KG1 (cell line): ENCODE data around the gene FRY.

ENCODE experiments used
- DNase-seq: peaks from one replicate; lab custom pipeline; 2025; lab: John Stamatoyannopoulos, UW

The FRY gene

DNA sequence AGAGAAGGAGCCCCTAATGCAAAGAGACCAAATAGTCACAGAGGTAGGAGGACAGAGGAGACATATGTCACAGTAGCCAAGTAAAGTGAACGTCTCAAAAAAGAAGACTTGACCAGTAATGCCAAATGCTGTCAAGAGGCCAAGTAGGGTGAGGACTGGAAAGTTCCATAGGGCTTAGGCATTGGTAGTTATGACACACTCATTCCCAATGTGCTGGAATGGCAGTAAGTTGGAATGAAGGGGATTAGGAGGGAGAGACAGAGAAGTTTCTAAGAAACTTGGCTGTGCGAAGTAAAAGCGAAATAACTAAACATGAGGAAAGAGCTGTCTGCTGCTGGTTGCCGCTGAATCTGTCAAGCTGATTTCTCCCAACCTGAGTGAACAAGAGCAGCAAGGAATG, 14.9 kb upstream of the FRY start:
- no peak for DNase-seq

DNA sequence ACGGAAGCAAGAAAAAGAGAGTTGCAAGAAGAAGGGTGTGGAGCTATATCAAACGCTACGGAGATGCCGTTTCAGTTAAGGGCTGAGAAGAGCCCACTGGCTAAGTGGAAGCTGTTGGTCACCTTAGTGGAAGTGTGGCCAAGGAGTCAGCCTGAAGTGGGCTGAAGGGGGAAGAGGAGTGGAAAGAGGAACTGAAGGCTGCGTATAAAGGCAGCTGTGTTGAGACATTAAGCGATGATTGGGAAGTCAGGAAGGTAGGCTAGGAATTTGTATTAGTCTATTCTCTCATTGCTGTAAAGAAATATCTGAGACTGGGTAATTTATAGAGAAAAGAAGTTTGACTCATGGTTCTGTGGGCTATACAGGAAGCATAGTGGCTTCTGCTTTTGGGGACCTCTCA, 14.1 kb upstream of the FRY start:
- DNase-seq, result no peak

DNA sequence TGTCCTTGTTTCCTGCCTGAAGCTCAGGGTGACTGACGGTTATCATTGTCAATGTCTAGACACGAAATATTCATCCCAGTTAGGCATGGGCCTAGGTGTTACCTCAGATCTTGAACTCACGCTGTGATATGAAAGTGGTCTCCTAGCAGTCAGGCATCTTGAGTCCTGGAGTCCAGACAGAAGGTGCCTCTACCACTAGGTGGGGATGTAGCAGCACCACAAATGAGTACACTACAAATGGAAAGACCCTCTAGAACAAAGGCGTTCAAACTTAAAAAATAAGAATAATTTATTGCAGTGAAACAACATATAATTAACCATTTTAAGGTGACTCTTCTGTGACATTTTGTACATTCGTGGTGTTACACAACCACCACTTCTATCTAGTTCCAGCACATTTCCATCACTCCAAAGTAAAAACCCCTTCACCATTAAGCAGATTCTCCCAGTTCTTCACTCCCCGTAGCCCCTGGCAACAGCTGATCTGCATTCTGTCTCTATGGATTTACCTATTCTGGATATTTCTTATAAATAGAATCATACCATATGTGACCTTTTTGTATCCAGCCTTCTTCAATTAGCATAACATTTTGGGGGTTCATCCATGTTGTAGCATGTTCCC, 11.9 kb upstream of the FRY start:
- DNase-seq, result peak; percentile 50

DNA sequence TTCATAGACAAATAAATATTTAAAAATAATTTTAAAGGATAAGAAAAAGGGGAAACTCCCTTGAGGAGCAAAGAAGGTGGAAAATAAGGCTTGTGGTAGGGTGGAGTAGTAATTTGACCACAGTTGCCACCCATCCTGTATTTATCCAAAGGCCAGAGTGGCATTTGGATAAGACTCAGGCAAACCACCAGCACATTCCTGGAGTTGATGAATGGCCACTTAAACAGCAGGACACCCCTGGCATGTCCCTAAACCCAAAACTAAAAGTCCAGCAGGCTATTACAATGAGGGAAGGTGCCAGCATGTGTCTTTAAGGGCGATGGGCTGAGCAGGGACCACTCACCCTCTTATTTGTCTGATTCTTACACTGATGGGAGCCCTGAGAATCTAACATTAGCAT, 9.8 kb upstream of the FRY start:
- no peak for DNase-seq

DNA sequence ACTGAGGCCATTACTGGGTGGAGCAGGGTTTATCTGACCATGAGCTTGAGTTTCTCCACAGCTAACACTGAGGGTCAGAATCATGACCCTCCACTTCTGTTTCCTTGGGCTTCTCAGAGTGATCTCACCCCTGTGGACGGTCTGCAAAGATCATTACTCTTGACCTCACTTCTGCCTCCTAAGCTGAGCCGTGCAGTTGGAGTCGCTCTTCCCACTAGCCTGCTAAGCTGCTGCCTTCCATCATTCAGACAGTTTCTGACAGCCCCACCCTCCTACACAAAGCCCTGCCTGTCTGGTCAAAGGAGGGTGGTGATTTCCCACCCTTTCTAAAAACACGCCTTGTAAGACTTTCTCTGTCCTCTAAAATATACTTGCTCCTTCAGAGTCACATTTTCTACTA, 9.3 kb upstream of the FRY start:
- DNase-seq, result no peak

DNA sequence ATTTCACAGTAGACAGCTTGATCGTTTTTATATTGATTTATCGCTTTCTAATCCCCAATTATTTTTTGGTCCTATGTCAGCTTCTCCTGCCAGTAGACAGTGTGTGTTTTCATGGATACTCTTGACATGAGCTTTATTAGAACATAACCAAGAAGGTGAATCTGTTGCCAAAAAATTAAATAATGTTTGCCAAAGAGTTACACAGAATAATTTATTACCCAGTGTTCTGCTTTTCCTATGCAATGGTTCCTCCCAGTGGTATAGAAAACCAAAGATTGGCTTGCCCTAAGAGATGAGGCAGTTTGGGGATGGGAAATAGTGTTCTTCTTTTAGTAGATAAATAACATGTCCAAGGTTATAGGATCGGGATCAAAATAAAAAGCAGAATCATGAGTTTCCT, 8.5 kb upstream of the FRY start:
- DNase-seq, result no peak

DNA sequence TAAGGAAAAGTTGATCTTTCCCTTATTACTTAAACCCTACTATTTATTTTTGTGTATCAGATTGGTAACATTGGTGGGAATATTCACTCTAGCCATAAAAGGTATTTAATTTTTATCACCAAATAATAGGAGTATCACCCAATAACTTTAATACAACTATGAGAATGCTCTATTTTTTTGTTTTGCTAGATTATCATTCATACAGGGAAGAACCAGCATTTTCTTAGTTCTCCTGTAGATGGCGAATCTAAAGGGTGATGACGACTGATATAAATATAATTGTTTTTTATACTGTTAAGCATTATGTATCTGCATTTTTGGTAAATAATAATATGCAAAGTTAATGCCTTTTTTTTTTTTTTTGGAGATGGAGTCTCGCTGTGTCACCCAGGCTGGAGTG, 7.9 kb upstream of the FRY start:
- no peak for DNase-seq

DNA sequence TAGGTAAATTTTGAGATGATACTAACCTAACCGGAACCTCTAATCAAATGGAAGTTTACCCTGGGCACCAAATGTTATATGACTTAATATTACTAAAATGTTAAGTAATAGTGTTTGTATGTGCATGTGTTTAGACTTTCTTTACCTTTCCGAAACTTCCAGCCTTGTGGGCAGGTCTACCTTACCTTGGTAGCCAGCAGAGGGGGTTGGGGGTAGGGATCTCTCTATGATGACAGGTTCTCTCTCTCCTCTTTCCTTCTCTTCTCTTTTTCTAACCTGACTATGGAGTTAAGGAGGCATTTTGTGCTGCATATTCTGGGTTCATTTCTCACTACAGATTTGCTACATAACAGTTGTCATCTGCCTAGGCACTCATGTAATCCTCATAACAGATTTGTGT, 6.8 kb upstream of the FRY start:
- DNase-seq, result no peak

DNA sequence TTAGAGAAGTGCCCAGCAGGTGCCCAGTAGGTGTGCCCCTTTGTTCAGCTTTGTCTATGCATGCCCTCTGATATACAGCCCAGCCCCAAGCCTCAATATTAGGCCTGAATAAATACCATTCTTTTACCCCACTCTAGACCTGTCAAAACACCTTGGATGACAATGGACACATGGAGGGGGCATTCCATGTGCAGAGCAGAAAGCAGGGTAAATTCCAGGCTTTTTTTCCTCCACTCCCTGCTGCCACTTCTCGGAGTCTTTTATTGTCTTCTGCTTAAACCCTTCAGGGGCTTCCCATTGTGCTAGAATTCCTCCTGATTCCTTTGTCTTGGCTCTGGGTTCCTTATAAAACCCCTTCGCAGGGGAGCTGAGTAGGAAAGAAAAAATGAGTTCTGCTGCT, 5.8 kb upstream of the FRY start:
- no peak for DNase-seq

DNA sequence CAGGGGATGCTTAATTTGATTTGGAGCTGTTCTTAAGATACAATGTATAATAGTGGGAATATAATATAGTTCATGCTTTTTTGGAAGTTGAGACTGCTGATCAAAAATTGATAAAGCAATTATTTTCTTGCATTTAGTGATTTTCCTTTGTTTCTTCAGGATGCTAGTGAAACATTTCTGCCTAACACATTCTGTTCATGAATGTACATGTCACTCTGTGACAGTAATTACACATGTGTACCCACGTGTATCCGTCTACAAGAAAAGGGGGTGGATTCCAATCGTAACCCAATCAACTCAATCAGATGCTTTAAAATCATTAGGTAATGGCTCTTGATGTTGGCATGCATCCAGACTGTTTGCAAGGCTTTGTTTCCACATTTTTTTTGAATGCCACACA, 5.0 kb upstream of the FRY start:
- DNase-seq, result no peak

DNA sequence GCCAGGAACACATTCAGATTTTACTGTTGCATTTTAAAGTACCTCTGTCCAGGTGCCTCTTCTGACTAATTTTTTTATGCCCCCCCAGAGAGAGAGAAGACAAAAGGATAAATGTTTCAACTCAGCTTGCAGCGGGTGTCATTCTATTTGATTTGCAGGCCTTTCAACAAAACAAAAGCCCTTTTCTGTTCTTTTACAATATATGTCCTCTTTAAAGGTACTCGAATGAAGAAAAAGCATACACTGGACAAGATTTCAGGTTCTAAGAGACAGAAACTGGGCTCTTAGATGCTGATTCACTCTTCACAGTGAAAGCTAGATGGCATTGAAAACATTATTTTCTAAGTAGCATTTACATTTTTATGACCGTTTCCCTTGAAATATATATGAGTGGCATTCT, 2.9 kb upstream of the FRY start:
- DNase-seq, result no peak

DNA sequence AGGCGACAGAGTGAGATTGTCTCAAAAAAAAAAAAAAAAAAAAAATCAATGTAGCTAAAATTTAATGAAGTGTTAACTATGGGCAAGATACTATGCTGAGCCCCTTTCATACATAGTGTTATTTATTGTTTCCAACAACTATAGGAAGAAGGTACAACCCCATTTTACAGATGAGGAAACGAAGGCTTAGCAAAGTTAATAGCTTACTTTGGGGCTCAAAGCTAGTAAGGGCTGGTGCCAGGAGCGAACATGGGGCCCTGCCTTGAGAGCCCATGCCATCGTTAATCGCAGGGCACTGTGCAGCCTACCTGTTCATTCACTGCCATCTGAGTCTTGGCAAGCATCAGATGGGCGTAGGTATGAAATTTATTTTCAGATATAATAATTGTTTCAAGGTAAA, 1.9 kb upstream of the FRY start:
- DNase-seq, result no peak

DNA sequence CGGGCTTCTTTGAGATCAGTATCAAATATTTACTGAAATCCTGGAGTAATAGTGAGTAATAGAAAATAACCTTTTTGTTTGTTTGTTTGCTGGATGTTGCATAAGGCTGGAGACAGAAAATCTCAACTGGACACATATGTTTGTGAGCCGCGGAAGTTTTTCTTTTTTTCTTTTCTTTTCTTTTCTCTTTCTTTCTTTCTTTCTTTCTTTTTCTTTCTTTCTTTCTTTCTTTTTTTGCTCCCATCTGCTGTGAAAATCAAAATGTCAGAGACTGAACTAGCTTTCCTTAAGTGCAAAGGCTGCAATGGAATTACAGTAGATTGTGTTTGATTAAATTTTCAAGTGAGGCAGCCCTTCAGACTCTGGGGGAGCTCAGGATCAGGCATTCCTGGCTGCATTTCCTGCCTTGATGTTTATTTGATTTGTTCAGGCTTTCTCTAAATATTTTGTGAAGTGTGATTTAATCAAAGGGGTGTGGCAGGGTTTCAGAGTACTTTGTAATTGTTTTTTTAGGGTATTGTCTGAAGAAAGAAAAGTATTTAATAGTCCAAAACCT, 319 bp downstream of the FRY start:
- DNase-seq, result no peak

DNA sequence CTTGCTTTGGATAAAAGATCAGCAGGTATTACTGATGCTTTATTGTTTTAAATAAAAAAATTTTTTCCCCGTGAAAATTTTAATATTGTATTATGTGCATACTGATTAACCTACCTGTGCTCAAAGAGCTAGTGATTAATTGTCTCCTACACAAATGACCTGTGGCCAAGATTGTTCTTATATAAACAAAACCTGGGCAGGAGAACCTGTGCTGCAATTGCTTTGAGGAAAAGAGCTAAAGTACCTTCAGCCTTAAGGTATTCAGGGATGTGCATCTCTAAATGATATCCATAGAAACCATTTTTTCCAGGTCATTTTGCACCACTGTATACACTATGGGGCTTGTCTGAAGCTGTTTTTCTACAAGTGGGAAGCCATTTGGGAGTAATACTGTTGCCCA, 1.2 kb downstream of the FRY start:
- no peak for DNase-seq

DNA sequence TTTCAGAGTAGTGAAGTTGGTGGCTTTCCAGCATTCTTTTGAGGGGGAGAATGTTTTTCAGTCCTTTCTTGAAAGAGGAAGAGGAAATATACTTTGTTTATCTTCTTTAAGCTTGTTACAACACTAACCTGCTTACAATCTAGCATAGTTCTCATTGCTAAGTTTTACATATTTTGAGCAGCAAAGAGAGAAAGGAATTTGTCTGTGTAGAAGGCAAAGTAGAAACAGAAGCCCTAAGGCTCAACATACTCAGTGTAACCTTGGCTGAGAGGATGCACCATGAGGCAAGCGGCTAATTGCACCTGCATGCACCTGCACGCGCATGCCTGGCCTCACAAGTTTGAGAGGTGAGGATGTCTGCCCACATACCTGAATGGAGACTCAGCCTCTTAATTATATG, 2.2 kb downstream of the FRY start:
- DNase-seq, result no peak

DNA sequence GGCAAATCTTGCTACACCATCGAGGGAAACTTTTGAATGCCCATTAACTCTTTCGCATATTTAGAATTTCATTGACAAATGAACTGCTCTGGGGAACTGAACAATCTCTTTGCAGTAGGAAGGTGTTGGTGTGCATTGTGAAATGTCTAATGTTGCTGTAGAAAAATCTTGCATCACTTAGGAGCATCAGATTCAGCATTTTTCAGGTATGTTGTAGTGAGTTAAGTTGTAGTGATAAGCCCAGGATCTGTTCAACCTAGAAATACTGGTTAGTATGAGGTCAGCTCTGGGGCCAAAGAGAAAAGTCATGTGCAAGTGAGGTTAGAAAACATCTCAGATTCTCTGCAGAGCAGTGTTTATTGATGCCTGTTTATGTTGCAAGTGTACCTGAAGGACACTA, 4.1 kb downstream of the FRY start:
- DNase-seq, result no peak

DNA sequence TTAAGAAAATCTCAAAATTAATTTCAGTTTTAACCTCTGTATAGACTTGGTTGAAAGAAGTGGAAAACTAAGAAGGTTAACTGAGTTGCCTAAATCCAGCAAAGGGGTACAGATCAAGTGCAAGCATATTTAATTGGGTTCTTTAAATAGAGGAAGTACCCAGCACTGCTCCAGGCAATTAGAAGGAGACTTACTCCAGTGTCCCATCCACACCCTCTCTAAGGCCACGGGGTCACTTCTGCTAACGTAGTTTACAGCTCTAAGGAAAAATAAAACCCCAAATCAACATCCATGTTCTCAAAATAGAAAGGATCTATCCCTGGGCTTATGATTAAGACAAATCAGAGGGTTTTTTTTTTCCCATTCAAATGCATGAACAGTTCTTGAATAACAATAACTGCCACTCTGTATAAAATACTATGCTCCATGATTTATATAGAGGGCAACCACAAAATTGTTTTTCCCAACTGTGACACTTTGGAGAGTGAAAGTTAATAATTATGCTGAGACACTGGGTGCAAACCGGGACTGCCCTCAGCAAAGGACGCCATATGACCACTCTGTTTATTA, 4.6 kb downstream of the FRY start:
- no peak for DNase-seq

DNA sequence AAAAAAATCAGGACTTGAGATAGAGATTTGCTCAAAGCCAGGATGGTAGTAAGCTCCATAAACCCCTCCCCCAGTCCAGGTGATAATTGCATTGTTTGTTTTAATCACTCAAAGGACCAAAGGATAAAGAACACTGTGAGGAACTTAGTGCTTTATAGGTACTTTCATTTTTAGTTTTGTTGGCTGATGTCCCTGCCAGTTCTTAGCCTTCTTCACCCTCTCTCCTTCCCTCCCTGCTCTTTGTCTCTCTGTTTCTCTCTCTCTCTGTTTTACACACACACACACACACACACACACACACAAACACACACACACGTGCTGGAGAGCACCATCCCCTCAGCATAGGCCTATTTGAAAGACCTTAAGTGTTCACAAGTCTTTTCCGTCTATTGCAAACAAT, 5.2 kb downstream of the FRY start:
- DNase-seq, result no peak

DNA sequence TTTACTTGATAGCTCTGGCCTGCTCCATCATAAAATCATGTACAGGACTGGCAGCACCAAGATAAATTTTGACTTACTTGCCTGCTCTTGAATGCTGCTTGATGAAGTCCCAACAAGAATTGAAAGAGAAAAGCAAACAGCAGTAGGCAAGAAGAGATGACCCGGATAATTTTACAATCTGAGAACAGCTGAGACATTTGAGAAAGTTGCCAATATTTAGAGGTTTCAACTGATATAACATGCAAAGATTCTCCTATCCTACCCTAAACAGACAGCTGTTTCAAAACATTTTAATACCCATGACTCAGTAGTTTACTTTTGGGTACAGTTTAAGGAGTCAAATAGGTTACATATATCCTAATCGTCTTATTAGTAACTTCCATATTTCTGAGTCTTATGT, 5.9 kb downstream of the FRY start:
- DNase-seq, result no peak

DNA sequence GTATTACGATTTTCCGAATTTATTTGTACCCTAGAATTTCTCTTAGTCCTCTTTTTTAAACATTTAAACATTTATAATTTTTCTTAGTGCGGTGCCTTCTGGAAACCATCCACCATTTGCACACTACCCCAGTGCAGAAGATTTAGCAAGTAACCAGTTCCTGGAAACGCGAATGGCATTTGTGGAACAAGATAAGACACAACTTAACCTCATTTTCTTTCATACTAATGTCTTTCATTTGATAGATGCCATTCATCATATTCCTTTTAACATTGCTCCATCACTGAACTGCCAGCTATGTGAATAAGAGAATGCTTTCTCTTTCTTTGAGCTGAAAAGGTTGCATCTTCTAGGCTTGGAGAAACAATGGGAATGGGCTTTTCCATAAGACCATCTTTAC, 6.8 kb downstream of the FRY start:
- no peak for DNase-seq

DNA sequence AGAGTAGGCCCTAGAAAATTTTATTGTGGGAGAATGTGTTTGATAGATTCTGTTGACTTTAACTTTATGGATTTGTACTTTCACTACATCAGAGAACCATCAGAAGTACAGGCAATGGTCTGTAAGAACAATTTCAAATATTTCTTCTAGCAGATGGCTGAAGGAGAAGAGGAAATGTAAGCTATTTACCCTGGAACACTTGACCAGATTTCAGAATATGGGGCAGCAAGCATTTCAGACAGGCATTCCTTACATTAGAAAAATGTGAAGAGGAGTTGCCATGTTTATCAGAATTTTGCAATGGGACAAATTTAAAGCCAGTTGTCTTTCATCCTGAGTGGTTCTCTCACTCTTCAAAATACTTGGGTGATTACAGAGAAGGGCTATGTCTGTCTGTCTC, 7.5 kb downstream of the FRY start:
- no peak for DNase-seq

DNA sequence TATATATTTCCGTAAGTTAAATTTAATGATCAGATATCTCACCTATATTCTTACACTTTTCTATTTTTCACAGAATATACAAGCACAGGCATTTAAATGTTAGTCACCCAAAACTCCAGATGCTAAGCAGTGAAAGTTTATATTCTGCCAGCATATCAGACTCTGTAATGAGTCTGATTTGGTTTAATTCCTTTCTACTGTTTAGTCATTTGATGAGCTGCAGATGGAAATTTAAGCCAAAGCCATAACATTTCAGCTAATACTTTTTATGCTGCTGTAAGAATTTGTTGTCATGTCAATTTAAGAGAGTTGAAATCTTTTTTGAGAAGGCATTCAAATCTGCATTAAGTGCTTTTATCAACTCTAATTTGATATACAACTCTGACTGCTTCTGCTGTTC, 8.0 kb downstream of the FRY start:
- no peak for DNase-seq

DNA sequence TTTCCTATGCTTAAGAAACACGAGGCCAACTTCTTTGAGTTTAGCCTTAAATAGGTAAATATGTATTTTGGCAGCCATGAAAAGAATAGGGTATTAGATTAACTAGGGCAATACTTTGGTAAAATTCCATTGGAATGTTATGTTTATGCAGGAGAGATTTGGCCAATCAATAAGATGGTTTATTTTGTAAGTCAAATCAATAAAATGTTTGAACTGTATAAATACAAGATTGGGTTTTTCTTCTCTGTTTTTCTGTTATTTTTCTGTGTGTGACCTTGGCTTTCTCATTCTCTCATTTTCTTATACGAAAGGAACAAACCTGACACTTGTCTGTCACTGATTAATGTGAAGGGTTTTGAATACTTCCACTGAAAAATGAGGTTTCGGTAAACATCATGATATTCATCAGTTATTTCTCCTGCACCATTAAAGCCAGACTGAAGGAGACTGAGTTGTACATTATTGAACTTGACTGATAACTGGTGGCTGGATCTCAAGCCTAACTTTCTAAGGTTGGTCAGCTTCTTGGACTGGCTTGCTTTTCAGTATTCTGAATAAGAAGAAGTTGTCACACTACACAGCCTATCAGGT, 8.6 kb downstream of the FRY start:
- no peak for DNase-seq

DNA sequence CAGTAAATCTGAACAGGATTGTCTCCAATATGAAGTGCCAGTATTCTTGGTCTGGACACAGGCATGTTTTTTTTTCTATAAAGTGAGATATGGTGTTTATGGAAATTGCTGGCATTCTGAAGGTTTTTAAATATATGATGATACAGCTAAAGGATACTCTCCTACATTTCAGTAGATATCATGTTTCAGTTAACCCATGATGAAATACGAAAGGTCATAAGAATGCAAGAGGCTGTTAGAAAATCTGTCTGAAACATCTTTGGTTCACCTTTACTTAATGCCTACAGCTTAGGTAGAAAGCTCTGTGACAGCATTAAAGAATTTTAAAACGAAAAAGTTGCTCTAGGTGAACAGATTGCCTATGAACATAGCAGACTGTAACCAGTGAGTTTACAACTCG, 9.1 kb downstream of the FRY start:
- no peak for DNase-seq
